ENCODE data around the gene KCNIP1. TPM values are rescaled to one million over a fixed set of nuclear protein-coding genes. Genes with fewer than 3 reads are reported as not detected.
A peak's percentile ranks its signal among the peaks of the same experiment; 100 is the strongest.

The KCNIP1 gene
- total RNA-seq, 2 experiments from 2014 or later = not detected

DNA sequence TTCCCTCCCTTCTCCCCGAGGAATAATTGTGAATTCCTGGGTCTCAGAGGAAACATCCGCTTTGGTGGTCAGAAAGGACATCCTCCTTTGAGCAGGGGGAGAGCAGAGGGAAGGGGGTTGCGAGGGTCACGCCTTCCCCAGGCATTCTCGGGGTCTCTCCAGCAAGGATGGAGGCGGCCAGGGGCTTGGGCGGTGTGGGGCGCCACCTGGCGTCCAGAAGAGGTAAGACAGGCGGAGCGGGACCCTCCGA is 129.1 kb downstream of the KCNIP1 start:
- Mint-ChIP-seq H3K36me3 (ENCODE audit: low read depth) (no peaks in the 10 kb centered on the region), H3K27me3 (peaks cover 10% of the 10 kb centered on the region), H3K4me1 (ENCODE audit: low read depth) (peaks cover 20% of the 10 kb centered on the region), H3K9me3 (no peaks in the 10 kb centered on the region), H3K4me3 (peak overlapping the region; percentile 77), H3K27ac (peak overlapping the region; percentile 38)
- ATAC-seq (ENCODE audit: poor library complexity) = peak; percentile 68
- no peaks in the 10 kb centered on the region for H3K9me3 ChIP-seq (ENCODE audit: control insufficient read depth in 1 of 2, insufficient read depth in 1 of 2, low read length in 2 of 2)
- CTCF ChIA-PET = no interaction called here
- DNase-seq = peak; percentile 16 to 71 (median 41)
- H3K4me3 ChIP-seq (ENCODE audit: low read length) = peak overlapping the region; percentile 39
- intact Hi-C loops (cut with DNase I, micrococcal nuclease) = loop anchor here (1.0 to 5.0 kb wide), 5 partner anchors 198 to 533 kb away; no protein-coding TSS in a partner anchor
- no peaks in the 10 kb centered on the region for H3K36me3 ChIP-seq (ENCODE audit: insufficient read depth, low read length)
- POLR2A ChIA-PET = no interaction called here
- TF ChIP-seq, protein P1, sequence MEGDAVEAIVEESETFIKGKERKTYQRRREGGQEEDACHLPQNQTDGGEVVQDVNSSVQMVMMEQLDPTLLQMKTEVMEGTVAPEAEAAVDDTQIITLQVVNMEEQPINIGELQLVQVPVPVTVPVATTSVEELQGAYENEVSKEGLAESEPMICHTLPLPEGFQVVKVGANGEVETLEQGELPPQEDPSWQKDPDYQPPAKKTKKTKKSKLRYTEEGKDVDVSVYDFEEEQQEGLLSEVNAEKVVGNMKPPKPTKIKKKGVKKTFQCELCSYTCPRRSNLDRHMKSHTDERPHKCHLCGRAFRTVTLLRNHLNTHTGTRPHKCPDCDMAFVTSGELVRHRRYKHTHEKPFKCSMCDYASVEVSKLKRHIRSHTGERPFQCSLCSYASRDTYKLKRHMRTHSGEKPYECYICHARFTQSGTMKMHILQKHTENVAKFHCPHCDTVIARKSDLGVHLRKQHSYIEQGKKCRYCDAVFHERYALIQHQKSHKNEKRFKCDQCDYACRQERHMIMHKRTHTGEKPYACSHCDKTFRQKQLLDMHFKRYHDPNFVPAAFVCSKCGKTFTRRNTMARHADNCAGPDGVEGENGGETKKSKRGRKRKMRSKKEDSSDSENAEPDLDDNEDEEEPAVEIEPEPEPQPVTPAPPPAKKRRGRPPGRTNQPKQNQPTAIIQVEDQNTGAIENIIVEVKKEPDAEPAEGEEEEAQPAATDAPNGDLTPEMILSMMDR (IDR thresholded peaks at IDR 0.05) = peak; percentile 95
- H3K27me3 ChIP-seq (ENCODE audit: control insufficient read depth in 1 of 2, insufficient read depth in 2 of 2, low read length in 2 of 2) = peaks cover 0 to 2% of the 10 kb centered on the region in 2 experiments
- H3K27ac ChIP-seq (ENCODE audit: low read depth in 1 of 2, low read length in 2 of 2) = no peak overlapping the region
- peaks cover 18% of the 10 kb centered on the region for H3K4me1 ChIP-seq (ENCODE audit: insufficient read depth, low read length)

DNA sequence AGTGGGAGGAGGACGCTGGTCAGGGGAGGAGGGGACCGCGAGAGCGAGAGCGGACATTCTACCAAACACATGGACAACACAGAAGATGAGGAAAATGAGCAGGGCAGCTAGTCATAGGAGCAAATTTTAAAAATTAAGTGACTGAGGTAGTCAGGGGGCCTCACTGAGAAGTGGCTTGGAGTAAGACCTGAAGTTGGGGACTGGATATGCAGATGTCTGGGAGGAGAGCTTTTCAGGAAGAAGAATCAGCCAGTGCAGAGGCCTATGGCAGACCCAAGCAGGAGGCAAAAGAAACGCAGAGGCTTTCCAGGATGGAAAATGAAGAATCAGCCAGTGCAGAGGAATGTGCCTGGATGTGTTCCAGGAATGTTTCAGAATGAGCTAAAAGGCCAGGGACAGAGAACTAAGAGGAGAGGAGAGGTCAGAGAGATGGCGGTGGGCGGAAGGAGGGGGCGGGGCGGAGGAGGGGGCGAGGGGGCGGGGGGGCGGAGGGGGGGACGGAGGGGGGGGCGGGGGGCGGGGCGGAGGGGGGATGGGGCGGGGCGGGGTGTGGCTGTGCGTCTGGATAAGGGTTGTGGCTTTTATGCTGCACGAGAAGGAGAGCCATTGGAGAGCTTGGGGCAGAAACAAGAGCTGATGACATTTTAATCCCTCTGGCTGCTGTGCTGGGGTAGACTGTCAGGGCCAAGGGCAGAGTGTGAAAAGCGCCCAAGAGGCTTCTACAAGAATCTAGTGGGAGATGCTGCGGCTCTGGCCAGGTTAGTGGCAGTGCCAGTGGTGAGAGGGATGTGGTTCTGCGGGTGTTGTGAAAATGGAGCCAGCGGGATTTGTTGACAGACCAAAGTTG is 129.6 kb downstream of the KCNIP1 start:
- peak overlapping the region; percentile 39 for H3K4me3 ChIP-seq (ENCODE audit: low read length)
- no peaks in the 10 kb centered on the region for H3K9me3 ChIP-seq (ENCODE audit: control insufficient read depth in 1 of 2, insufficient read depth in 1 of 2, low read length in 2 of 2)
- H3K4me1 Mint-ChIP-seq (ENCODE audit: low read depth) = peaks cover 20% of the 10 kb centered on the region
- peak overlapping the region; percentile 77 for H3K4me3 Mint-ChIP-seq
- TF ChIP-seq, protein P1 (IDR thresholded peaks at IDR 0.05) = peak; percentile 64
- peak overlapping the region; percentile 38 for H3K27ac Mint-ChIP-seq
- H3K9me3 Mint-ChIP-seq = no peaks in the 10 kb centered on the region
- peaks cover 0 to 4% of the 10 kb centered on the region in 2 experiments for H3K27me3 ChIP-seq (ENCODE audit: control insufficient read depth in 1 of 2, insufficient read depth in 2 of 2, low read length in 2 of 2)
- no peak overlapping the region for H3K27ac ChIP-seq (ENCODE audit: low read depth in 1 of 2, low read length in 2 of 2)
- DNase-seq = peak in 2 of 14 experiments; percentile 29 to 39
- H3K4me1 ChIP-seq (ENCODE audit: insufficient read depth, low read length) = peaks cover 18% of the 10 kb centered on the region
- CTCF ChIA-PET = interaction anchor here (1.0 kb wide), 1 partner anchor 198 kb away, joined by 3 read pairs; no protein-coding TSS in a partner anchor
- H3K36me3 ChIP-seq (ENCODE audit: insufficient read depth, low read length) = no peaks in the 10 kb centered on the region
- ATAC-seq (ENCODE audit: poor library complexity) = peak; percentile 51
- H3K27me3 Mint-ChIP-seq = peaks cover 11% of the 10 kb centered on the region
- POLR2A ChIA-PET = no interaction called here
- intact Hi-C loops (cut with DNase I, micrococcal nuclease) = loop anchor here (1.0 to 5.0 kb wide), 5 partner anchors 198 to 533 kb away; no protein-coding TSS in a partner anchor
- H3K36me3 Mint-ChIP-seq (ENCODE audit: low read depth) = no peaks in the 10 kb centered on the region

DNA sequence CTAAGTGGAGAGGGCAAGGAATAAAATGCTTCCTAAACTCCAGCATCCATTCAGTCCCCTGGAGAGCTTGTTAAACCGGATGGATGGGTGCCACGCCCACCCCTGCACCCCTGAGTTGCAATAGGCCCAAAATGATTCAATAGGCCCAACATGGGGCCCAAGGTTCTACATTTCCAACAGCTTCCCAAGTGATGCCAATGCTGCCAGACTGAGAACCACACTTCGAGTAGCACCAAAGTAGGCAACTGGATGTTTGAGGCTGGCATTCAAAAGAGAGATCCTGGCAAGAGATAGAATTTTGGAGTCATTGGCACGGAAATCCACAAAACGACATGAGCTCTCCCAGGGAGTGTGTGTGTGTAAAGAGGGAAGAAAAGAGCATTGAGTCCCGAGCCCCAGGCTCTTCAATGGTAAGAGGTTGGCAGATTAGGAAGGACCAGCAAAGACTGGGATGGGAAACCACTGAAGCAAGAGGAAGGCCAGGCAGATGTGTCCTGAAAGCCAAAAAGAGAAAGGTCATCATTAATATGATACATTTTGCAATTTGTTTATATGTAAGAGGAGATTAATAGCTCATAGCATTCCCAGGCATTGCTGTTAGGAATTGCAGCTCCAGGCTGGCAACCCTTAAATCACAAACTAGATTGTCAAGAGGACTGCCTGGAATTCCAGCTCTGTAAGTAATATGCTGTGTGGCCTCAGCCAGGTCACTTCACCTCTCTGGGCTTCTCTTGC is 130.6 kb downstream of the KCNIP1 start:
- Histone ChIP-seq H3K27me3 (ENCODE audit: control insufficient read depth in 1 of 2, insufficient read depth in 2 of 2, low read length in 2 of 2) (peaks cover 0 to 7% of the 10 kb centered on the region in 2 experiments), H3K4me3 (ENCODE audit: low read length) (no peak overlapping the region), H3K36me3 (ENCODE audit: insufficient read depth, low read length) (no peaks in the 10 kb centered on the region), H3K27ac (ENCODE audit: low read depth in 1 of 2, low read length in 2 of 2) (no peak overlapping the region), H3K9me3 (ENCODE audit: control insufficient read depth in 1 of 2, insufficient read depth in 1 of 2, low read length in 2 of 2) (no peaks in the 10 kb centered on the region), H3K4me1 (ENCODE audit: insufficient read depth, low read length) (peaks cover 18% of the 10 kb centered on the region)
- ATAC-seq (ENCODE audit: poor library complexity) = no peak
- Mint-ChIP-seq H3K27me3 (peaks cover 16% of the 10 kb centered on the region), H3K36me3 (ENCODE audit: low read depth) (no peaks in the 10 kb centered on the region), H3K4me3 (no peak overlapping the region), H3K27ac (no peak overlapping the region), H3K4me1 (ENCODE audit: low read depth) (peaks cover 20% of the 10 kb centered on the region), H3K9me3 (no peaks in the 10 kb centered on the region)
- no peak for DNase-seq
- TF ChIP-seq, protein P1 (IDR thresholded peaks at IDR 0.05) = no peak
- ChIA-PET CTCF (interaction anchor here (1.0 kb wide), 1 partner anchor 199 kb away, joined by 3 read pairs; no protein-coding TSS in a partner anchor), POLR2A (no interaction called here)
- intact Hi-C loops (cut with DNase I, micrococcal nuclease) = loop anchor here in 1 of 2 experiments (5.0 kb wide), 1 partner anchor 412 kb away; no protein-coding TSS in a partner anchor

All from CD4-positive, alpha-beta T cell (primary cell).